IPS-18a (cell line): ENCODE data around the gene CNIH3.
A peak's percentile ranks its signal among the peaks of the same experiment; 100 is the strongest.

Source experiments
- H3K27ac ChIP-seq: one replicate; pipeline ENCODE4 v1.5.1; 2013; ENCODE audit warnings: low read length
- H3K27me3 ChIP-seq: one replicate; pipeline ENCODE4 v1.6.1; 2013; ENCODE audit warnings: mild to moderate bottlenecking, low read length; ENCODE audit not compliant: control insufficient read depth, insufficient read depth
- H3K36me3 ChIP-seq: one replicate; pipeline ENCODE4 v1.6.1; 2013; ENCODE audit warnings: low read depth, low read length; ENCODE audit not compliant: control insufficient read depth
- H3K4me1 ChIP-seq: one replicate; pipeline ENCODE4 v1.6.1; 2013; ENCODE audit warnings: low read depth, low read length; ENCODE audit not compliant: control insufficient read depth
- H3K4me3 ChIP-seq: one replicate; pipeline ENCODE4 v1.5.1; 2013; ENCODE audit warnings: low read length
- H3K9ac ChIP-seq: one replicate; pipeline ENCODE4 v1.6.1; 2013; ENCODE audit warnings: mild to moderate bottlenecking, low read length, moderate library complexity
- H3K9me3 ChIP-seq: one replicate; pipeline ENCODE4 v1.6.1; 2013; ENCODE audit warnings: low read depth, low read length; ENCODE audit not compliant: control insufficient read depth

CNIH3 gene

DNA sequence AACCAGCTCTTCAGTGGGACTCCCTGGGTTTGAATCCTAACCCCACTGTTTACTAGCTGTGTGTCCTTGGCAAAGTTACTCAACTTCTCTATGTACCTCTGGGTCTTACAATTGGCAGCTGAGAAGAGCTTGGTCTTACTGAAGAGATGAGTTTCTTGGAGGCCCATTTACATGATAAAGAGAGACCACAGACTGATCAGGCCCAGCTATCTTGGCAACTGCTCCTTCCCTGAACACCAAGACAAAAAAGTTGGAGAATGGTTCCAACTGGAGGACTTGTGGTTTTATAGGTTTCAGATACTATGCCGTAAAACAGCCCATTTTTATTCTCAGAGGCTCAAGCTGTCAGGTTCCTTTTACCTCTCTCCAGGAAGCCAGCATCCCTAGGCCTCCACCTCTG lies 24.8 kb upstream of the CNIH3 start:
- Histone ChIP-seq H3K27ac (no peak overlapping the region), H3K9ac (no peak overlapping the region), H3K9me3 (no peaks in the 10 kb centered on the region), H3K4me3 (no peak overlapping the region), H3K4me1 (peaks cover 15% of the 10 kb centered on the region), H3K27me3 (no peaks in the 10 kb centered on the region), H3K36me3 (no peaks in the 10 kb centered on the region)

DNA sequence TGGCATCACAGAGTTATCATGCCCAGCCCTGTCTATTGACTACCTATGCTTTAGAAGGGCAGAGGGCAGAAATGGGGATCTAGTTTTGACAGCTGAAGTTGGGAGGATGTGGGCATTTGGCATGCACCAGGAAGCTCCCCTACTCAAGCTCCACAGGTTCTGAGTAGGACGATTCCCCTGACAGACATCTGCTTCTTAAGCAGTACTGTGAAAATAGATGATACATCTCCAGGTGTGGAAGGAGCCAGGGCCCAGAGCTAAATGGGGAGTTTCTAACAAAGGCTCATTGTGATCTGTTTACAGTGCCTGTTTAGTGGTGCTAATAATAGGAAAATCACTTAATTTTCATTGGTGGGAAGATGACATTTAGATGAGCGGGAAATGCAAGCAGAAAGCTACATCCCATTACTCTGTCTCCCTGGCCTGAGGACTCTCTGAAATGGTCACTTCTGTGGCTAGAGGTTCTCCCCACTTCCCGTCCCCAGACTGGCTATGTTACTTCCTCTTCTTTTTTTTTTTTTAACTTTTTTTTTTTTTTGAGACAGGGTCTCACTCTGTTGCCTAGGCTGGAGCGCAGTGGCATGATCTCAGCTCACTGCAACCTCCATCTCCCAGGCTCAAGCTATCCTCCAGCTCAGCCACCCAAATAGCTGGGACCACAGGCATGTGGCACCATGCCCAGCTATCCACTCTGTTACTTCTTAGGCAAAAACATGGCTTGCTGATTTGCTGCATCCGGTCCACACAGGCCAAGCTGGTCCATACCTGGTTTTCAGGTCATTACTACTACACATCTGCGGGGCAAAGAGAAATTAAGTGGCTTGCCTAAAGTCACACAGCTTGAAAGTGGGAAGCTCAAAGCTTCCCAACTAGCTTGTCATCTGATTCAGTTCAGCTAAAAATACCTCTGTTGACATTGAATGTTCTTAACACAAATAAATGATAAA lies 23.2 kb upstream of the CNIH3 start:
- Histone ChIP-seq H3K4me3 (no peak overlapping the region), H3K27ac (no peak overlapping the region), H3K36me3 (no peaks in the 10 kb centered on the region), H3K9ac (no peak overlapping the region), H3K27me3 (no peaks in the 10 kb centered on the region), H3K4me1 (peaks cover 15% of the 10 kb centered on the region), H3K9me3 (no peaks in the 10 kb centered on the region)

DNA sequence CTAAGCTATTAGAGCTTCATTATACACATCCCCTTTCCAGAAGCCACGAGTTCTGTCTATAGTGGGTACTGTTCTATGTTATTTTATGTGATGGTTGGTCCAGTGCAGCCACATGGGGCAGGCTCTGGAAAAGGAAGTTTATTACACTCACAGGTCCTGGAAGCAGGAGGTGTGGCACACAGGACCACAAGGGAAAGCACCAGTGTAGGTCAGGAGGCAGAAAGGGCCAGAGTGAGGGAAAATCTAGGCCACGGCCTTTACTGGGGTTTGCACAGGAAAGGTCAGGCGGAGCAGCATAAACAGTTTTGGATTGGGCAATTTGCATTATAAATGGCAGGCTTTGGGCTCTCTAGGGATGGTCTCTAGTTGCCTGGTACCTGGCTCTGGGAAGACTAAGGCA lies 21.8 kb upstream of the CNIH3 start:
- no peaks in the 10 kb centered on the region for H3K27me3 ChIP-seq
- H3K36me3 ChIP-seq, result no peaks in the 10 kb centered on the region
- no peaks in the 10 kb centered on the region for H3K9me3 ChIP-seq
- peaks cover 3% of the 10 kb centered on the region for H3K4me1 ChIP-seq
- no peak overlapping the region for H3K27ac ChIP-seq
- no peak overlapping the region for H3K9ac ChIP-seq
- H3K4me3 ChIP-seq, result no peak overlapping the region

DNA sequence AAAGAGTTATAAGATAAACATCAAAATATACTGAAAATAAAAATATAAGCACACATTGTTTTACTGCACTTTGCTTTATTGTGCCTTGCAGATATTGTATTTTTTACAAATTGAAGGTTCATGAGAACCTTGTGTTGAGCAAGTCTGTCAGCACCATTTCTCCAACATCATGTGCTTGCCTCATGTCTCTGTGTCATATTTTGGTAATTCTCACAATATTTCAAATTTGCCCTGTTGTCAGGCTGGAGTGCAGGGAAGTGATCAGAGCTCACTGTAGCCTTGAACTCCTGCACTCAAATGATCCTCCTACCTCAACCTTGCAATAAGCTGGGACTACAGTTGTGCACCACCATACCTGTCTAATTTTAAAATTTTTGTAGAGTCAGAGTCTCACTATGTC lies 21.3 kb upstream of the CNIH3 start:
- Histone ChIP-seq H3K27ac (no peak overlapping the region), H3K4me1 (no peaks in the 10 kb centered on the region), H3K27me3 (no peaks in the 10 kb centered on the region), H3K4me3 (no peak overlapping the region), H3K9me3 (no peaks in the 10 kb centered on the region), H3K36me3 (no peaks in the 10 kb centered on the region), H3K9ac (no peak overlapping the region)

DNA sequence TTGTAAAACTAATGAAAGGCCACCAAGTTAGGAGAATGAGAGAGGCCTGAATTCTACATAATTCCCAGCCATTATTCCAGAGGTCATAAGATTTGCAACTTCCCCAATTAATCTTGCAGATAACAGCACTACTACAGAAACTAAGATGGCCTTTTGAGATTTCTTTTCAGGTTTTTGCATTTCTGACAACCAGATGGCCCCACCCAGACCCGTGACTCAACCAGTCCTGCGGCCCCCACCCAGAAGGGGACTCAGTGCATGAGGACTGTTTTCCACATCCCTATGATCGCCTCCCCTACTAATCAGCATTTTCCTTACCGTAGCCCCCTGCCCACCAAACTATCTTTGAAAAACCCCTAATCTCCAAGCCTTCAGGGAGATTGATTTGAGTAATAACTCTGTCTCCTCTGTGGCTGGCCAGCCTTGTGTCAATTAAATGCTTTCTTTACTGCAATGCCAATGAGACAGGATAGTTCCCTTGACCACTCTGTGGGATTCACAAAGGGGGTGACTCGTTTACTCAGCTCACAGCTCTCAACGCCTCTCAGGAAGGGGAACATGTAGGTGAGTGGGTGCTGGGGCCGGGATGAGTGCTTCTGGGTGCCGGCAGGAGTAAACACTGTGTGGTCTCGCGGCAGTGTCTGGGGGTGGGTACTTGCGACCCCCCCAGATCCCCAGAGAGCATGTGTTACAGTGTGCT lies 10.5 kb upstream of the CNIH3 start:
- Histone ChIP-seq H3K4me3 (no peak overlapping the region), H3K27me3 (no peaks in the 10 kb centered on the region)

DNA sequence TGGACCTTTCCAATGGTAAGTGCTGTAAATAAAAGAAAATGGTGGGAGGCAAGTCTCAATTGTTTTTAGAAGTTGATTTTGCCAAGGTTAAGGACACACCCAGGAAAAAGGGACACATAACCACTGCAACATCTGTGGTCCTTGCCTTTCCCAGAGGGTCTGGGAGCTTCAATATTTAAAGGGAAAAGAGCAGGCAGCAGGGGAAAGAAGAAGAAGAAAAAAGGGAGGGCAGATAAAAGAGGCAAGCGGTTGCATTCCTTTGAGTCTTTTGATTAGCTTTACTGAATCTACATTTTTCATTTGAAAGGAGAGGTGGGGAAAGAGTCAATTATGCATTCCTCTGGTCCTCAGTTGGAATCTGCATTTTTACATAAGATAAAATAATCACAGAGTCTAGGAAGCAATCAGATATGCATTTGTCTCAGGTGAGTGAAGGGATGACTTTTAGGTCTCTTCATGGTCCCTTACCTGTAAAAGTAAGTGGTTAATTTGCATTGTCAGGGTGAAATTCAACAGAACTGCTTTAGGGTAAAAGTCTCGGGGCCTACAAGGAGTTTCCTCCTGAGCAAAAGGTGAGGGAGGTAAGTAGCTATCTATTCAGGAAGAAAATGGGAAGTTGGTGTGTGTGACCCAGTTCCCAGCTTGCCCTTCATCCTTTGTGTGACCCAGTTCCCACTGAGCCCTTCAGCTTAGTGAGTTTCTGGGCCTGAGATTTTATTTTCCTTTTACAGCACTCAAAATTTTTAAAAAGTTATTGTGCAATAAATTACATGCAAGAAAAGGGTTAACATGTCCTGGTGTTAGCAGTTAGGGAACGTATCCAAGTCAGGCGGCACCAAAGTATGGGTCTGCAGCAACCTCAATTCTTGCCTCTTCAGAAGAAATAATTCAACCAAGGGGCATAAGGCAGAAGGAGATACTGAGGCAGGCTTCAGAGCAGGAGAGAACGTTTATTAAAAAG lies 8.6 kb upstream of the CNIH3 start:
- Histone ChIP-seq H3K27me3 (no peaks in the 10 kb centered on the region), H3K4me3 (peak overlapping the region; percentile 9), H3K27ac (no peak overlapping the region), H3K9ac (no peak overlapping the region), H3K36me3 (no peaks in the 10 kb centered on the region), H3K4me1 (peaks cover 17% of the 10 kb centered on the region), H3K9me3 (no peaks in the 10 kb centered on the region)

More for the DNA sequence above, 10.5 kb upstream of the CNIH3 start:
- Histone ChIP-seq H3K4me1 (peaks cover 17% of the 10 kb centered on the region), H3K9ac (no peak overlapping the region), H3K36me3 (no peaks in the 10 kb centered on the region), H3K9me3 (no peaks in the 10 kb centered on the region), H3K27ac (no peak overlapping the region)

DNA sequence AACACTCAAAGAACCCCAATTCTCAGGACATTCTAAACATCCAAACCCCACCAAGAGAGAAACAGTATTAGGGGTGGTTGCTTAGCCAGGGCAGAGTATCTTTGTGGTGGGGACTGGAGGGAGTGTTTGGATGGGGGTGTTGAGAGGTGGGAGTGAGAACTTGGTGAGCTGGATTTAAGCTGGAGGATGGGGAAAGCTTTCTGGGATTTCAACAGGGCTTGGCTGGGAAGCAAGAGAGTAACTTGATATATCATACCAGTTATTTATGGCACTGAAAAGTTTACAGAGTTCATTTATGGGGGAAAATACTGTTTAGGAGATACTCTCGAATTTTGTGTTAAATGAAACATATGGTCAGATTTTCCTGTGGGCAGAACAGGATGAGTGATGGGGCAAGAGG lies 6.8 kb upstream of the CNIH3 start:
- H3K4me1 ChIP-seq, result peaks cover 17% of the 10 kb centered on the region

DNA sequence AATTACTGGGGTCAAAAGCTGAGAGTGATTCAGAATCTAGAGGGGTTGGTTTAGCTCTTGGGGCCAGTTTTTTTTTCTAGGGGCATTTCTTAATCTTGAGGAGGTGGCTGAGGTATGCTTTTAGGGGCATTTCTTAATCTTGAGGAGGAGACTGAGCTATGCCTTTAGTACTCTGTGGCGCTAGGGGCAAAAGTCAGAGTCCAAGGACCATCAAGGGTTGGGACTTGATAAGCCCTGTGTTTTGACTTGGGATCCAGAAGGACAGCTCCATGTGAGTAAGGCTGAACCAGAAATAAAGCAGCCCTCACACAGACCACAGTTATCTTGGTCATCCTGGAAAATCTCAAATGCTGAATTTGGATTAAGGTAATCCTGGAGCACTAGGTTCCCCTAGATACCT lies 3.9 kb upstream of the CNIH3 start:
- Histone ChIP-seq H3K9me3 (no peaks in the 10 kb centered on the region), H3K4me1 (peaks cover 15% of the 10 kb centered on the region), H3K9ac (no peak overlapping the region), H3K27me3 (peaks cover 43% of the 10 kb centered on the region), H3K36me3 (no peaks in the 10 kb centered on the region), H3K27ac (no peak overlapping the region), H3K4me3 (no peak overlapping the region)

More for the DNA sequence above, 6.8 kb upstream of the CNIH3 start:
- Histone ChIP-seq H3K27me3 (peaks cover 14% of the 10 kb centered on the region), H3K27ac (no peak overlapping the region), H3K4me3 (no peak overlapping the region), H3K9ac (no peak overlapping the region), H3K36me3 (no peaks in the 10 kb centered on the region), H3K9me3 (no peaks in the 10 kb centered on the region)

DNA sequence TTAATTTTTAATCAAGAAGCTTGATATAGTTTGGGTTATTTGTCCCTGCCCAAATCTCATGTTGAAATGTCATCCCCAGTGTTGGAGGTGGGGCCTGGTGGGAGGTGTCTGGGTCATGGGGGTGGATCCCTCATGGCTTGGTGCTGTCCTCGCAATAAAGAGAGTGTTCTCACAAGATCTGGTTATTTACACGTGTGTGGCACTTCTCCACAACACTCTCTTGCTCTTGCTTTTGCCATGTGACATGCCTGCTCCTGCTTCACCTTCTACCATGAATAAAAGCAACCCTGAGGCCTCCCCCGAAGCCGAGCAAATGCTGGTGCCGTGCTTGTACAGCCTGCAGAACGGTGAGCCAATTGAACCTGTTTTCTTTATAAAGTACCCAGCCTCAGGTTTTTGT lies 2.6 kb upstream of the CNIH3 start:
- Histone ChIP-seq H3K27me3 (peaks cover 55% of the 10 kb centered on the region), H3K4me3 (no peak overlapping the region), H3K9me3 (no peaks in the 10 kb centered on the region), H3K9ac (no peak overlapping the region), H3K36me3 (no peaks in the 10 kb centered on the region), H3K27ac (no peak overlapping the region), H3K4me1 (peaks cover 7% of the 10 kb centered on the region)

DNA sequence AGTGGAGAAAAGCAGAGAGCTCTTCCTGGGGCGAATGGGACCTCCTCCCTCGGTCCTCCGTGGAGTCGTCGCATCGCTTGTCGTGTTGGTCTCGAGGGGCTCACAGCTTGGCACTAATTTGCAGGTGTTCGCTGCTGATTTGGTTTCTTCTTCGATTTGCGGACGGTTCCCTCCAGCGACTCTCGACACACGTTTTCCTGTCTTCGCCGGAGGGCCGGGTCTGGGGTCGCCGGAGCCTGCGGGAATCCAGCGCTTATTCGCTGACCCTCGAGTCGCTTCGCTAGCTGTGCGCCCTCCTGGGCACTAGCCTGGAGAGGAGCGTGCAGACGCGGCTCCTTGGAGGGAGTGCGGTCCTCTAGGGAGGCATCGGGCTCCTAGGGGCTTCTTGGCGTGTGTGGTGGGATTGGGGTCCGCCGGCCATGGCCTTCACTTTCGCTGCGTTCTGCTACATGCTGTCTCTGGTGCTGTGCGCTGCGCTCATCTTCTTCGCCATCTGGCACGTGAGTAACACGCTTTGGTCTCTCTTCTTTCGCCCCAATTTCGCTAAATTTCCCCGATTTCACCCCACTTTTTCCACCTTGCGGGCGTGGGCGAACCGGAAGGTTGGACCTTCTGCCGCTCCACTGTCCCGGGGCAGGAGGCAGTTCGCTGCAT lies 766 bp downstream of the CNIH3 start:
- H3K9ac ChIP-seq, result peak overlapping the region; percentile 4
- H3K9me3 ChIP-seq, result no peaks in the 10 kb centered on the region
- peak overlapping the region; percentile 71 for H3K4me3 ChIP-seq
- no peaks in the 10 kb centered on the region for H3K36me3 ChIP-seq
- peaks cover 7% of the 10 kb centered on the region for H3K4me1 ChIP-seq
- H3K27me3 ChIP-seq, result peaks cover 74% of the 10 kb centered on the region
- H3K27ac ChIP-seq, result no peak overlapping the region
